ENCODE data around the gene CYP2A7.
"Not testable (repeated sequence)": the region's sequence is repeated elsewhere in the genome, so short reads cannot be mapped to it uniquely, and the experiment has no call there.

Gene CYP2A7, protein sequence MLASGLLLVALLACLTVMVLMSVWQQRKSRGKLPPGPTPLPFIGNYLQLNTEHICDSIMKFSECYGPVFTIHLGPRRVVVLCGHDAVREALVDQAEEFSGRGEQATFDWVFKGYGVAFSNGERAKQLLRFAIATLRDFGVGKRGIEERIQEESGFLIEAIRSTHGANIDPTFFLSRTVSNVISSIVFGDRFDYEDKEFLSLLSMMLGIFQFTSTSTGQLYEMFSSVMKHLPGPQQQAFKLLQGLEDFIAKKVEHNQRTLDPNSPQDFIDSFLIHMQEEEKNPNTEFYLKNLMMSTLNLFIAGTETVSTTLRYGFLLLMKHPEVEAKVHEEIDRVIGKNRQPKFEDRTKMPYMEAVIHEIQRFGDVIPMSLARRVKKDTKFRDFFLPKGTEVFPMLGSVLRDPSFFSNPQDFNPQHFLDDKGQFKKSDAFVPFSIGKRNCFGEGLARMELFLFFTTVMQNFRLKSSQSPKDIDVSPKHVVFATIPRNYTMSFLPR

DNA sequence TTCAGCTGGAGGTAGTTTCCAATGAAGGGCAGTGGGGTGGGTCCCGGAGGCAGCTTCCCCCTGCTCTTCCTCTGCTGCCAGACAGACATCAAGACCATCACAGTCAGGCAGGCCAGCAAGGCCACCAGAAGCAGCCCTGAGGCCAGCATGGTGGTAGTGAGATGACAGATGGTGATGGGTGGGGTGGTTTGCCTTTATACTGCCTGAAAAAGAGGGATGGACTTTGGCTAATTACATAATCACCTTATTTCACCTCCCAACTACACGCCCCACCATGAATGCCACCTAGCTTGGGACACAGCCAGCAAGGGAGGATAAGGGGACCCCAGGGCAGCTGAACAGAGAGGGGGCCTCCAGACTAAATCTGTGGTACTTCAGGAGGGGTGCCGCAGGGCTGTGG lies at the start of gene CYP2A7:
Gene CYP2A7 (minus strand): TSS at position 170 of the 400 bp plus-strand sequence. CDS start 21 bp downstream, at position 149.
- DNase-seq, result not testable (repeated sequence)

DNA sequence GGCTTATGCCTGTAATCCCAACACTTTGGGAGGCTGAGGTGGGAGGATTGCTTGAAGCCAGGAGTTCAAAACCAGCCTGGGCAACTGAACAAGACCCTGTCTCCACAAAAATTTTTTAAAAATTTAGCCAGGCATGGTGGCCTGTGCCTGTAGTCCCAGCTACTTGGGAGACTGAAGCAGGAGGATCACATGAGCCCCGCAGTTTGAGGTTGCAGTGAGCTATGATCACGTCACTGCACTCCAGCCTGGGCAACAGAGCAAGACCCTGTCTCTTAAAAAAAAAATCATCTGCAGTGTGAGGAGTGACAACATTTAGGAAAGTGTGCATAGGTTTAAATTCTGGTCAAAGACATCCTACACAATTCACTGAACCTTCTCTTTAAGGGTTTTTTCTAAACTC lies 48.8 kb upstream of the CYP2A7 start:
- not testable (repeated sequence) for DNase-seq

DNA sequence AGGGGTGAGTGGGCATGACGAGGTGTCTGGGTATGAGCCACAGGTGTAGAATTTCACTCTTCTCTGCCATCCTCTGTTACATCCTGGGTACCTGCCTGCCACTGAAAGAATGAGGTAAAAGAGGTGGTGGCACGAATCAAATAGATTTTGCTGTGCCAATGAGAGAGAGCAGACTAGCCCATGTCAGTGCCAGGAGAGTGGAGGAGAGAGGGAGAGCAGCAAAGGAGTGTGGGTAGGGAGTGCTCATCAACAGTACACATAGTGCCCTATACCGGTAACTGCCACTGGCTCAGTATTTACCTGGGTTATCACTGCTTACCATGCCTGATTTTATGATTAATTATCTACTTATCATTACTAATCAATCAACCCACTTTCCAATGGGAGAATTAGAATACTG lies 47.9 kb upstream of the CYP2A7 start:
- DNase-seq, result not testable (repeated sequence)

DNA sequence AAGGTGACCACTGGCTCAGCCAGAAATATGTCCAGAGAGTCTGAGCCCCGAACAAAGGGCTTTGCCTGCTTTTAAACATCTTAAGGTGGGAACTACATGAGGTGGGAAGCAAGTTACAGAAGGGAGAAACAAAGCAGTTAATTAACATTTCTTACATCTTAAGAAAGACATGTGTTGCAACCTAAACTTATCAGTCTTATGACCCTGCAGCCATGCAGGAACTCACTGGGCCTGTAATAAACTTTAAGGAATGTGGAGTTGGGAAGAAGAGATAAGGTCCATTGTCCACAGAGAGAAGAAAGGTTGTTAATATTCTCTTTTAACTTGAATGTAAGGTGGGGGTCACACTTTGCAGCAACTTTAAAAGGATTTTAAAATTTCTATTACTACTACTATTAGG lies 46.8 kb upstream of the CYP2A7 start:
- DNase-seq, result no peak

DNA sequence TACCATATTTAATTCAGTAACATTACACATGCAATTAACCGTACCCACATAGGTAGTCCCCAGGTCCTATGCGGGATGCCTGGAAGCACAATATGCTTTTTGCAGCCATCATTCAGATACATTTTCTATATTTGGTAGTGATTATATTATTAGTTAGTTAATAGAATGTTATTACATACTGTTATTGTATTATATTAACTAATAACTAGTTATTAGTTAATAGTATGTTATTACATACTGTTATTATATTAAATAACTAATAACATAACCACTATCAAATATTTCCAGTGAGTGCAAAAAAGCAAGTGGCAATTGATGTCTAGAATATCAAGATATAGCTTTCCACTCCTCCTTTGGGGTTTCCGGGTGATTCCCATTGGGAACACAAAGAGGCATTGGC lies 45.5 kb upstream of the CYP2A7 start:
- DNase-seq, result no peak

DNA sequence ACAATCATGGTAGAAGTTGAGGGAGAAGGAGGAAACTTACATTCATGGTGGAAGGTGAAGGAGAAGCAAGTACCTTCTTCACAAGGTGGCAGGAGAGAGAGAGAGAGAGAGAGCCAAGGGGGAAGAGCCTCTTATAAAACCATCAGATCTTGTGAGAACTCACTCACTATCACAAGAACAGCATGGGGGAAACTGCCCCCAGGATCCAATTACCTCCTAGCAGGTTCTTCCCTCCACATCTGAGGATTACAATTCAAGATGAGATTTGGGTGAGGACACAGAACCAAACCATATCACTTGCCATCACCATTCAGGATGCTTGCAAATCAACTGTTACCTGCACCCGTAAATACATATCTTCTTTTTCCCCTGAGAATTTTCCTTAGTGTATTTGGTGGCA lies 44.2 kb upstream of the CYP2A7 start:
- not testable (repeated sequence) for DNase-seq

DNA sequence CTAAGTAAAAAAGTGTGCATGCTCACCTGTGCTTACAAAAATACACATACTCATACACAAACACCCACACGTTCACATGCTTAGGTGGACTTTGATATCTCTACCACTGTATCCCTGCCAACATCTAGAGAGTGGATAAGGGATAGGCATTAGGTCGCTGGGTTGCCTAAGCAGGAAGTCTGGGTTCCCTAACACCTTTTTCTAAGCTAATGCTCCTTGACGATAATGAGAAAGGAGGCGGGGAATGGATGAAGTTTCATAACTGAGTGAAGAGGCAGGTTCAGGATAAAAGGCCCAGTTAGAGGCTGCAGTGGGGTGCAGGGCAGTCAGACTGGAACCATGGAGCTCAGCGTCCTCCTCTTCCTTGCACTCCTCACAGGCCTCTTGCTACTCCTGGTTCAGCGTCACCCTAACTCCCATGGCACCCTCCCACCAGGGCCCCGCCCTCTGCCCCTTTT lies 41.9 kb upstream of the CYP2A7 start:
- no peak for DNase-seq

DNA sequence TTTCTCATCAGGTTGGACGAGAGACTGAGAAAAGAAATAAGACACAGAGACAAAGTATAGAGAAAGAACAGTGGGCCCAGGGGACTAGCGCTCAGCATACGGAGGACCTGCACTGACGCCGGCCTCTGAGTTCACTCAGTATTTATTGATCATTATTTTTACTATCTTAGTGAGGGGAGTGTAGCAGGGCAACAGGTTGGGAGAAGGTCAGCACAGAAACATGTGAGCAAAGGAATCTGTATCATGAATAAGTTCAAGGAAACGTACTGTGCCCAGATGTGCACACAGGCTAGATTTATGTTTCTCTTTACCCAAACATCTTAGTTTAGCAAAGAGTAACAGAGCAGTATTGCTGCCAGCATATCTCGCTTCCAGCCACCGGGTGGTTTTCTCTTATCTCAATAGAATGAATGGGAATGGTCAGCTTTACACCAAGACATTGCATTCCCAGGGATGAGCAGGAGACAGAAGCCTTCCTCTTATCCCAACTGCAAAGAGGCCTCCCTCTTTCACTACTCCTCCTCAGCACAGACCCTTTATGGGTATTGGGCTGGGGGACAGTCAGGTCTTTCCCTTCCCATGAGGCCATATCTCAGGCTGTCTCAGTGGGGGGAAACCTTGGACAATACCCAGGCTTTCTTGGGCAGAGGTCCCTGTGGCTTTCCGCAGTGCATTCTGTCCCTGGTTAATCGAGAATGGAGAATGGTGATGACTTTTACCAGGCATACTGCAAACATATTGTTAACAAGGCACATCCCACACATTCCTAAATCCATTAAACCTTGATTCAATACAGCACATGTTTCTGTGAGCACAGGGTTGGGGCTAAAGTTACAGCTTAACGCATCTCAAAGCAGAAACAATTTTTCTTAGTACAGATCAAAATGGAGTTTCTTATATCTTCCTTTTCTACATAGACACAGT lies 40.5 kb upstream of the CYP2A7 start:
- DNase-seq, result not testable (repeated sequence)

DNA sequence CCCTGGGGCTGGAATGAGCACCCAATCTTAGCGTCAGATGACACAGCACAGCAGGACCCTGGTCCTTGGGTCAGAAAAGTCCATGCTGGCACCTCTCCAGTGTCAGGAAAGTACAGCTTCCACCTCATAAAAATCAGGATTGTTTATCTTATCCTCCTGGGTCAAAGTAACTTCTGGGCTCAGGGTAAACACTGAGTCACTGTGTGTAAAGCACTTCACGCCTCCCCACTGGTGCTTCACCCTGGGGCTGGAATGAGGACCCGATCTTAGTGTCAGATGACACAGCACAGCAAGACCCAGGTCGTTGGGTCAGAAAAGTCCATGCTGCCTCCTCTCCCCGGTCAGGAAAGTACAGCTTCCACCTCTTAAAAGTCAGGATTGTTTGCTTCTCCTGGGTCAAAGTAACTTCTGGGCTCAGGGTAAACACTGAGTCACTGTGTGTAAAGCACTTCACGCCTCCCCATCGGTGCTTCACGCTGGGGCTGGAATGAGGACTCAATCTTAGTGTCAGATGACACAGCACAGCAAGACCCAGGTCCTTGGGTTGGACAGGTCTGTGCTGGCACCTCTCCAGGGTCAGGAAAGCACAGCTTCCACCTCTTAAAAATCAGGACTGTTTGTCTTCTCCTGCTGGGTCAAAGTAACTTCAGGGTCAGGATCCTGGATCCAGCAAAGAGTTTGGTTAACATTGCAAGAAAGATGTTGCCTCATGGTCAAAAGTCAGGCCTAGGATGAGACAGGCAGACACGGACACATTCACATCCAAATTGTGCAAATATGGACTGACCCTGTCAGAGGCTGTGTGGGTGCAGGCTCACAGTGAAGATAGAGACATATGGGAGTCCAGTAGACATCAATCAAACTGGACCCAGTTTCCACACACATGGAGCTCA lies 39.2 kb upstream of the CYP2A7 start:
- no peak for DNase-seq

DNA sequence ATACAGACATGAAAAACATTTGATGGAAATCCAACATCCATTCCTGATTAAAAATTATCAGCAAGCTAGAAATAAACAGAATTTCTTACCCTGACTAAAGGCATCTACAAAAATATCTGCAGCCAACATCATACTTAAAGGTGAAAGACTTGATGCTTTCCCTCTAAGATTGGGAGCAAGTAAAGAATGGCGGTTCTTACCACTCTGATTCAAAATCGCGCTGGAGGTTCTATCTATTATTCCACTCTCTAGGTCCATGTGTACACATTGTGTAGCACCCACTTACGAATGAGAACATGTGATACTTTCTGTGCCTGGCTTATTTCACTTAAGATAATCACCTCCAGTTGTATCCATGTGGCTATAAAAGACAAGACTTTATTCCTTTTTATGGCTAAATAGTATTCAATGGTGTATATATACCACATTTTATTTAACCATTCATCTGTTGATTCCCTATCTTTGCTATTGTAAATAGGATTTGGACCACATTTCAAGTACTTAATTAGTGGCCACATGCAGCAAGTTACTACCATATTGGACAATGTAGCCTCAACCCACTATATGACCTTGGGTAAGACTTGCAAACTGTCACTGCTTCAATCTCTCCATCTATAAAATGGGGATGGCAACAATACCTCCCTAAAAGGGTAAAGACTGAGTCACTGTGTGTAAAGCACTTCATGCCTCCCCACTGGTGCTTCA lies 38.4 kb upstream of the CYP2A7 start:
- DNase-seq, result no peak

DNA sequence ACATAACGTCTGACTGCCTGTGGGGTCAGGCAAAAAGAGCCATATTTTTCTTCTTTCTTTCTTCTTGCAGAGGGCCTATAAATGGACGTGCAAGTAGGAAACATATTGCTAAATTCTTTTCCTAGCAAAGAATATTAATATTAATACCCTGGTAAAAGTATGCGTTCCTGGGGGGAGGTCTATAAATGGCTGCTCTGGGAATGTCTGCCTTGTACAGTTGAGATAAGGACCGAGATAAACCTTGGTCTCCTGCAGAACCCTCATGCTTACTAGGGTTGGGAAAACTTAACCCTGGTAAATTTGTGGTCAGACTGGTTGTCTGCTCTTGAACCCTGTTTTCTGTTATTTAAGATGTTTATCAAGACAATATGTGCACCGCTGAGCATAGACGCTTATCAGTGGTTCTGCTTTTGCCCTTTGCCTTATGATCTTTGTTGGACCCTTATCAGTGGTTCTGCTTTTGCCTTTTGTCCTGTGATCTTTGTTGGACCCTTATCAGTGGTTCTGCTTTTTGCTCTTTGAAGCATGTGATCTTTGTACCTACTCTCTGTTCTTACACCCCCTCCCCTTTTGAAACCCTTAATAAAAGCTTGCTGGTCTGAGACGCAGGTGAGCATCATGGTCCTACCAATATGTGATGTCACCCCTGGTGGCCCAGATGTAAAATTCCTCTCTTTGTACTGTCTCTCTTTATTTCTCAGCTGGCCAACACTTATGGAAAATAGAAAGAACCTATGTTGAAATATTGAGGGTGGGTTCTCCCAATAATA lies 37.7 kb upstream of the CYP2A7 start:
- DNase-seq, result not testable (repeated sequence)

DNA sequence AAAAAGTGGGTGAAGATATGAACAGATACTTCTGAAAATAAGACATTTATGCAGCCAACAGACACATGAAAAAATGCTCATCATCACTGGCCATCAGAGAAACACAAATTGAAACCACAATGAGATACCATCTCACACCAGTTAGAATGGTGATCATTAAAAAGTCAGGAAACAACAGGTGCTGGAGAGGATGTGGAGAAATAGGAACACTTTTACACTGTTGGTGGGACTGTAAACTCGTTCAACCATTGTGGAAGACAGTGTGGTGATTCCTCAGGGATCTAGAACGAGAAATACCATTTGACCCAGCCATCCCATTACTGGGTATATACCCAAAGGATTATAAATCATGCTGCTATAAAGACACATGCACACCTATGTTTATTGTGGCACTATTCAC lies 36.3 kb upstream of the CYP2A7 start:
- DNase-seq, result not testable (repeated sequence)

DNA sequence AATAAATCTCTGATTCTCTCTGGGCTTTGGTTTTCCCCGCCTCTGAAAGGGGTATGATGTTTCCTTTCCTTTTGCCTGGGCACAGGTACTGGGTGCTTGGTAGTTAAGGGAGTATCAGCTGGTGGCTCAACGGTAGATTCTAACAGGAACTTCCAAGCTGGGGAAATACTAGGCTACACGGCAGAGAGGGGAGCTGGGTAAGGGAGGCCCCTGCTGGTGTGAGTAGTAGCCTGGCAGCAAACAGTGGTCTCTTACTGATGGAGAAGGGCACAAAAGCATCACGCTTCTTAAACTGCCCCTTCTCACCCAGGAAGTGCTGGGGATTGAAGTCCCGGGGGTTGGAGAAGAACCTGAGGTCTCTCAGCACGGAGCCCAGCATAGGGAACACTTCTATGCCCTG lies 26.9 kb upstream of the CYP2A7 start:
- DNase-seq, result peak; percentile 58

DNA sequence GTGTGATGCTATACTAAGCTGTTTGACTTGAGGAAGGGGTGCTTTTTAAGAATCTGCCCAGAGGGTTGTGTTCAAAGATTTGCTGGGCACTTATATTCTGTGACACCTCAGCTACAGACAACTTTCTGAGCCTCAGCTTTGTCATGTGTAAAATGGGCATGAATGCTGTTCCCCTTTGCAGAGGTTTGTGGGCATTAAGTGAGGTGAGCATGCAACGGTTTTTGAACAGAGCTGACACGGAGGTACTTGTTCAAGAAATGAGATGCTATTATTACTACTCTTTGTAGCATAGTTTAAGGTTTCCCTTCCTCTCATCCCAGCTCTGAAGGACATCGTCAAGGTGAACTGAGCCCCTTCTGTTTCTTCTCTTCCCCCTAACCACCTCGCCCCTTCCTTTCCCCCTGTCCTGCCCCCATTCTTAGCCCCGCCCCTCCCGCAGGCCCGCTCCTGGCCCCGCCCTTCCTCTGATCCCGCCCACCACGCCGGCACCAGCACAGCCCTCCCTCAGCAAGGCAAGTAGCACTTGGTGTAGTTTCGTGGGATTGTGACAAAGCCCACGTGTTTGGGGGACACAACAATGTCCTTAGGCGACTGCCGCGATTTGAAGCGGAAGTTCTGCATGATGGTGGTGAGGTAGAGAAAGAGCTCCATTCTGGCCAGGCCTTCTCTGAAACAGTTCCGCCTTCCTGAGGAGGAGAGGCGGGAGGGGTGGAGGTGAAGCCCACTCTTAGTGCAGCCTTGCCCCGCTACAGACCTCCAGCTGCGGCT lies 26.1 kb upstream of the CYP2A7 start:
- peak; percentile 83 for DNase-seq

DNA sequence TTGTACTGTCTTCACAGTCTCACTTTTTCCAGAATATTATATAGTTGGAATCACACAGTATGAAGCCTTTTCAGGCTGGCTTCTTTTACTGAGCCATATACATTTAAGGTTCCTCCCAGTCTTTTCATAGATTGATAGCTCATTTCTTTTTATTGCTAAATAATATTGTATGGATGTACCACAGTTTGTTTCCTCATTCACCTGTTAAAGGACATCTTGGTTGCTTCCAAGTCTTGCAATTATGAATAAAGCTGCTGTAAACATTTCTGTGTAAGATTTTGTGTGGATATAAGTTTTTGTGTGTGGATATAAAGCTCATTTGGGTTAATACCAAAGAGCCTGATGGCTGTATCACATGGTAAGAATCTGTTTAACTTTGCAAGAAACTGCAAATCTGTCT lies 24.5 kb upstream of the CYP2A7 start:
- no peak for DNase-seq

DNA sequence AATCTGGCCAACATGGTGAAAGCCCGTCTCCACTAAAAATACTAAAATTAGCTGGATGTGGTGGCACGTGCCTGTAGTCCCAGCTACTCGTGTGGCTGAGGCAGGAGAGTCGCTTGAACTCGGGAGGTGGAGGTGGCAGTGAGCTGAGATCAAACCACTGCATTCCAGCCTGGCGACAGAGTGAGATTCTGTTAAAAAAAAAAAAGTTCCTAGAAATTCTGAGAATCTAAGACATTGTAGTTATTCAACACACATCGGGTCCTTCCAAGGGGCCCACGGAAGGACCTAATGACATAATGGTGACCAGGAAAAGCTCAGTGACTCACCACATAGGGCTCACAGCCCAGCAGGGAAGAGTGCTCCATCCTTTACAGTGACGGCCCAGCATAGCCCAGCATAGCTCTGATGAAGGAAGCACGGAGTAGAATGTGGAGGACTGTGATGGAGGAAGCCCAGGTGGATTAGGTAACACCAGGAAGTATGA lies 22.7 kb upstream of the CYP2A7 start:
- DNase-seq, result not testable (repeated sequence)

DNA sequence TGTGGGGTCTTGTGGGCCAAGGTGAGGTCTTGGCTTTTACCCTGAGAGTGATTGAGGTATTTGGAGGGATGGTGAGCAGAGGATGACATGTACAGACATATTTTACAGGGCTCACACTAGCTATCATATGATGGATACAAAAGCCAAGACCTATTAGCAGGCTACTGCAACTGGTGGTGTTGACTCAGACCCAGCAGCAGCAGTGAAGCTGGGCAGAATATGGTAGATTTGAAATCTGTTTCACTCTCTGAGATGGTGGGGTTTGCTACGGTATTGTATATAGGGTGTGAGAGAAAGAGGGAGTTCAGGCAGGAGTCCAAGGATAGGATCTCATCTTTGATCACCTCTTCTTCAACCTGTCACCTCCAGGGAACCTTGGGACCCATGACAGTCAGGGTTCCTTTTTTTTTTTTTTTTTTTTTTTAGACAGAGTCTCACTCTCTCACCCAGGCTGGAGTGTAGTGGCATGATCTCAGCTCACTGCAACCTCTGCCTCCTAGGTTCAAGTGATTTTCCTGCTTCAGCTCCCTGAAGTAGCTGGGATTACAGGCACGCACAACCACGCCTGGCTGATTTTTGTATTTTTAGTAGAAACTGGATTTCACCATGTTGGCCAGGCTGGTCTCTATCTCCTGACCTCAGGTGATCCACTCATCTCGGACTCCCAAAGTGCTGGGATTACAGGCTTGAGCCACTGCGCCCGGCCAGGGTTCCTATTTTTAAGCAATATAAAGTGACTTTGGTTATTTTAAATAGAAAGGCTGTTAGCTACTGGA lies 20.1 kb upstream of the CYP2A7 start:
- not testable (repeated sequence) for DNase-seq

DNA sequence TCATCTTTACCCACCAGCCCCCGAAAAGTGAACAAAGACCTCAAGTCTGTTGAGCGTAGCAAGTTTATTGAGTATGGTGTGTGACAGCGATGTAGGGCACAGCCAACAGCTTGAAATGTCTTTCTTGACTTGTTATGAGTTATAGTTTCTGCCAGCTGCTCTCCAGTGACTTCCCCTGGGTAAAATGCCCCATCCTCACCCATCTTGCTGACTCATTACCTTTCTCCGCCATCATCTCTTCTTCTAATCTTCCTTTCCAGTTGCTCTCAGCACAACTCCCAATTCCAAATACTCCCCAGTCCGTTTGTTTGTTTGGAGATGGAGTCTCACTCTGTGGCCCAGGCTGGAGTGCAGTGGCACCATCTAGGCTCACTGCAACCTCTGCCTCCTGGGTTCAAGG lies 18.5 kb upstream of the CYP2A7 start:
- not testable (repeated sequence) for DNase-seq

DNA sequence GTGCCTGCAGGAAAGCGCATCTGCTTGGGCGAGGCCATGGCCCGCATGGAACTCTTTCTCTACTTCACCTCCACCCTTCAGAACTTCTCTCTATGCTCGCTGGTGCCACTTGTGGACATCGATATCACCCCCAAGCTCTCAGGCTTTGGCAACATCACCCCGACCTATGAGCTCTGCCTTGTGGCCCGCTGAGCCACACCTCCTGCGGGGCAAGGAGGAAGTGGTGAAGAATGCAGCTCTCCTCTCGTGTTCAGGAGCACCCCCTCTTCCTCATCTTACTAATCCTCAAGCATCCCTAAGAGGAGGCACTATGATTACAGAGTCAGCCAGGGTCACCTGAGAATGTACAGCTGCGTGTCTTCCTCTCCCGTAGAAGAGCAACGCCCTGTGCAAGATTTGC lies 17.9 kb upstream of the CYP2A7 start:
- peak; percentile 59 for DNase-seq
